Measurements from ENCODE around the gene ITPA.

Gene ITPA

GRCh38 chr20:3246682-3247081, 37.4 kb downstream of the ITPA start:
- no peak for DNase-seq (ENCODE audit: low read depth)

DNA sequence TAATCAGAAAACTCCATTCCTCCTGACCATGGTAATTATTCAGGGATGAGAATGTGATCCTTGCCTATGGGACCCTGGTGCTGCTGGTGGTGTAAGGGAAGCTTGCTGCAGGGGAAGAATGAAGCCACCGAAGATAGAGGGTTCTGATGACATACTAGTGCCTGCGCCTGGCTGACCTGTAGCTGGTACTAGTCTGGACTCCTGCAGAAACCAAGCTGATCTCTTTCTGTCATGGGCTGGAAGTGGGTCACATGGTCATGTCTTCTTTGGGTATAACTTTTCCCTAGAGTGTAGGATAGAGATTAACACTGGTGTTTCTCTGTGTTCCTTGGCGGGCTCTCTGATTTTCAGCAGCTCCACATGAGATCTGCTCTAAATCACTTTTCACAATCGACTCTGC, 38.3 kb downstream of the ITPA start:
- DNase-seq (ENCODE audit: low read depth) = no peak

DNA sequence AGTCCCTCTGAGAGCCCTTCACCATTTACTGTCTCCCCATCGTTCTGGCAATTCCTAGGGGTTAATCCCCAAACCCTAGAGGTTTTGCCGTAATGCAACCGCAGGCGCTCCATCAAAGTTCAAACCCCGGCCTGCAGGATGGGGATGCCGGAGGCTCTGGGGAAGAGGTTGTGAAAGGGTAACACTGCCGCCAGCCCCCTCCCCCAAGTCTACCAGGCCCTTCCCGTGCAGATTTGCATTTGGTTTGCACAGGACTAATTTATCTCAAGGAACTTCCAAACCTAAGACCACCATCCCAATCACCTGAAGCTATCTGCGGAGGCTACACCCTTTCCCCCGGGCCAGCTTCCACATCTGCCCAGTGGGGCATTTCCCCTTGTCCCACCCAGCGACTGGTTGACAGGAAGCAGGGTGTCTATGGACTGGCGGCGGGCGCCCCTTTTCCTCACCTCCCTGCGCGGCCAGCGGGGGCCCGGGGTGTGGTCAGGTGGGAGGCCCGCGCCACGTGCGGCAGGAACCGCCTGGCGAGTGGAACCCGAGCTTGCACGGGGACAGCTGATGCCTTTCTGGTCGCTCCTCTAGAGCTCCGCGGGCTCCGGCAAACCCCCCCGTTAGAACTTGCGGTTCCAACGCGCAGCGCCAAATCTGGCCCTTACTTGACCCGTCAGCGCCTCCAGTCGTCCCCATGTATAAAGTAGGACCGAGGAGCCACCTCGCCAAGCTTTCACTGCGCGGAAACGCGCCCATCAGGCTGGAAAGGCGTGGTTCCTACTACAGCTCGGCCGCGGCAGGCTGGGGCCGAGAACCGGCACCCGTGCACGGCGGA, 39.1 kb downstream of the ITPA start:
- no peak for DNase-seq (ENCODE audit: low read depth)

DNA sequence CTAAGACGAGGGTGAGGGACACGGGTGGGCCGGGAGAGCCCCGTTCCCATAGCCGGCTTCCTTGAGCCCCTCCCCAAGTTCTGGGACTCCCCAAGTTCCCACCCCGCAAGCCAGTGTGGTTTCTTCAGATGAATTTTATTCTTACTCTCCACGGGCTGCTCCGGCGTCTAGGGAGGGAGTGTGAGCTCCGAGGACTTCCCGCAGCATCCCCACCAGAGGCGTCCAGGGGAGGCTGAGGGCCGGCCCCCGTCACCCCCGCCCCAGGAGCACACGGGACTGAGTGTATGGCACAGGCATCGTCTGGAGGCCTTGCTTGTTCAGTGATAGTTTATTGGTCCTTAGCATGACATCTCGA, 39.7 kb downstream of the ITPA start:
- DNase-seq (ENCODE audit: low read depth) = no peak

DNA sequence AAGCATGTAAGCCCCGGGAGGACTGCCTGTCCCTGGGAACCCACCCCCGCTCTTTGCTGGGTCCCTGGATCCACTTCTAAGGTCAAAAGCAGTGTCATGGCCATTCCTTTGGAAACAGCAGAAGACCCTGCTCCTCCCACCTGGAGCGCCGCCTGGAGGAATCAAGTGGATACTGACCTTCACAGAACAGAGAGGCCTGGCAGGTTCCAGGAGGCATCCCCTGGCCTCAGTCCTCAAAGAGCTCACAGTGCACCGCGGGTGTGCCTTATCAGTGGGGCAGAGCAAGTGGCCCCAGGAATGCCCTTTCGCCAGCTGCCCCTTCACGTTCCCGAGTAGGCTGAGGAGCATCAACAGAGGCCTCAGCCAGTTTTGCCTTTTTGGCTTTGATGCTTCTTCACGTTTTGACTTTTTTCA, 40.8 kb downstream of the ITPA start:
- no peak for DNase-seq (ENCODE audit: low read depth)

DNA sequence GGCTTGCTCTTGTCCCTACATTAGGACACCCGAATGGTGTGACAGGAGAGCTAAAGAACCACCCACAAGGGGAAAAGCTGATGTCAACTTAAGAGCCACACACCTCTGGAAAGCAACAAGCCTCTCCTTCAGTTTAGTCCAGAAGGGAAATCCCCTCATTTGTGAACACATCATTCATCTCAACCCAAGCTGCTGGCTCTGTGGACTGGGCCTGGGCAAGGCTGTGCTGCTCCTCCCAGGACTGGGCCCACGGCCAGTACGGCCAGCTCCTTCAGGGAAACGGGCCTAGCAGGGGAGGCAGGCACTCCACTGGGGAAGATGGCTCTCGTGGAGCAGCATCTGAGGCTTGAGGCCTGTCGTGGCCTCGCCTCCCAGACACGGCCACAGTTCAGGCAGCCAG, 42.5 kb downstream of the ITPA start:
- DNase-seq (ENCODE audit: low read depth) = no peak

DNA sequence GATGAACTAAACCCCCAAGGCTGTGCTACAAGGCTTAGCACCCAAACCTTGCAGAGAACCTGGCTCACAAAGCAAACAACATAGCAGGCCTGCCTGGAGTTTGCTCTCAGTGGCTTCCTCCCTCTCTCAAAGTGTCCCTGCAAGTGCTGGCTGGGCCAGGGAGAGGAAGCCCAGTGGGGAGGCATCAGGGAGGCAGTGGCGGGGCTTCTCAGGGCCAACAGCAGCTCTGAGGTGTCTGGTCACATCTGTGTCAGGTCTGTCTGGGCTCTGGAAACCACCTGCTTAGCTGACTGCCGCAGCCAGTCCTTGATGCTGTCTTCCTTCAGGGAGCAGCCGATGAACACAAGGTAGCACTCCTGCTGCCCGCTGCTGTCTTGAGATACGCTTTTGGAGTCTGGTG, 46.4 kb downstream of the ITPA start:
- DNase-seq (ENCODE audit: low read depth) = no peak

GRCh38 chr20:3258429-3258828, 49.1 kb downstream of the ITPA start:
- DNase-seq (ENCODE audit: low read depth) = no peak

DNA sequence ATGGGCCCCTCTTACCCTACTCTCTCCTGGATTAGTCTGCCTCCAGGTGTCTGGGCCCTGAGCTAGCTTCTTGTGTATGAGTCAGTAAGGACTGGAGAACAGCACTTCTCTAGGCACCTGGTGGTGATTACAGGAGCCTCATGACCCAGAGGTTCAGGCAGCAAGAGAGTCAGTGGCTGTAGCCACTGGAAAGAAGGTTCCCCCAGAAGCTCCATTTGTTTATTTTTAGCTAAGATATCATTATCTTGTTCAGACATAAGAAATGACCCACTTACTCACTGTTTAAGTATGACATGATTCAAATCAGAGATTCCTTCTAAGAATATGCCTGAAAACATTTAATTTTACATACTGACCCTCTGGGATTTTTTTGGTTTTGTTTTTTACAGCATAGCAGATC, 53.3 kb downstream of the ITPA start:
- no peak for DNase-seq (ENCODE audit: low read depth)

- DNase-seq (ENCODE audit: low read depth) = no peak
Observed at GRCh38 chr20:3270051-3270450, 60.8 kb downstream of the ITPA start.

GRCh38 chr20:3273371-3273770, 64.1 kb downstream of the ITPA start:
- no peak for DNase-seq (ENCODE audit: low read depth)
